Kidney (tissue), 22 donors: ENCODE results near the gene ARHGAP29. TPM values are rescaled to one million over a fixed set of nuclear protein-coding genes. Genes with fewer than 3 reads are reported as not detected.
A peak's percentile ranks its signal among the peaks of the same experiment; 100 is the strongest.

Experiments
- DNase-seq, 5 donors: peaks; one replicate each; pipeline ENCODE4 v3.0.0-alpha.2; 2013 to 2020
- FAIRE-seq: peaks from 2 replicates; lab custom pipeline; 2012; peaks lifted over from hg19 to GRCh38; lab: Jason Lieb, UNC
- H3K27ac ChIP-seq, 2 donors: one replicate each; pipeline ENCODE4 v1.7.0; 2013; ENCODE audit warnings: low read depth in 2 of 2, low read length in 2 of 2, inconsistent platforms in 1 of 2
- H3K27me3 ChIP-seq: one replicate; pipeline ENCODE4 v1.7.1; 2013; ENCODE audit warnings: low read length, inconsistent platforms; ENCODE audit not compliant: control insufficient read depth, insufficient read depth
- H3K36me3 ChIP-seq, 3 donors: one replicate each; pipeline versions ENCODE4 v1.7.0 to v1.7.1; 2013; ENCODE audit warnings: low read length in 3 of 3, control low read depth in 1 of 3, inconsistent platforms in 1 of 3; ENCODE audit not compliant: insufficient read depth in 3 of 3, control insufficient read depth in 2 of 3
- H3K4me1 ChIP-seq, 3 donors: one replicate each; pipeline versions ENCODE4 v1.7.0 to v1.7.1; 2013; ENCODE audit warnings: low read length in 3 of 3, inconsistent platforms in 1 of 3, low read depth in 1 of 3; ENCODE audit not compliant: control insufficient read depth in 2 of 3, insufficient read depth in 2 of 3
- H3K4me3 ChIP-seq, 3 donors: one replicate each; pipeline versions ENCODE4 v1.7.0 to v1.8.1; 2013; ENCODE audit warnings: low read length in 3 of 3, control low read depth in 1 of 3, inconsistent platforms in 1 of 3
- H3K9ac ChIP-seq, 3 donors: one replicate each; pipeline versions ENCODE4 v1.7.0 to v1.7.1; 2013; ENCODE audit warnings: low read length in 3 of 3, control low read depth in 1 of 3, inconsistent platforms in 1 of 3
- H3K9me3 ChIP-seq, 3 donors: one replicate each; pipeline versions ENCODE4 v1.7.0 to v1.7.1; 2013; ENCODE audit warnings: low read length in 3 of 3, control low read depth in 1 of 3, inconsistent platforms in 1 of 3; ENCODE audit not compliant: control insufficient read depth in 2 of 3, insufficient read depth in 1 of 3
- CTCF ChIP-seq: IDR thresholded peaks from 3 replicates; pipeline ENCODE4 v1.5.1; 2012; ENCODE audit warnings: mild to moderate bottlenecking, moderate library complexity, borderline replicate concordance; ENCODE audit not compliant: insufficient read depth; ENCODE audit errors: extremely low read depth
- intact Hi-C: fragments of 100-400 bp; cut with DNase I; formaldehyde crosslinking; loops from one replicate; pipeline ENCODE4 v1.11.1; 2022
- long read RNA-seq, 10 donors: library from polyadenylated mRNA in 1 of 10; unstranded in 1 of 10; transcript quantifications; one replicate each; pipeline ENCODE4 v2.0.0 and lab custom pipeline, GENCODE V29; 2021 to 2026
- polyA plus RNA-seq: library from polyadenylated mRNA; stranded (reverse); fragments of 350-450 nt; fragmentation: Illumina TruSeq; extraction: RNeasy Lipid Tissue Mini Kit (QIAGEN cat#74804); gene quantifications from one replicate; pipeline ENCODE4 v1.2.3, GENCODE V29; 2014; ENCODE audit warnings: low read depth, low replicate concordance; ENCODE audit not compliant: insufficient read depth
- total RNA-seq: library from RNA; stranded (reverse); fragmentation: NEBNext Ultra II Directional; extraction: Animal tissue kit (Norgen Biotek cat#: 25700); gene quantifications from one replicate; pipeline ENCODE4 v1.2.1, GENCODE V29; 2021
- donor health status: control.
- donor health status: control.
- donor health status: control.
- donor health status: control.
- donor health status: control.
- donor health status: DM: yes; HTN: yes; CAD: no.
- donor health status: Normal renal cell carcinoma (clear cell type).

Gene ARHGAP29
- 145 TPM for total RNA-seq
- 15.9 TPM for polyA plus RNA-seq
- long read RNA-seq, donor 1, full-length matches to known transcripts: 6 of 6 reads
- long read RNA-seq, donor 1, partial matches to known transcripts: 0 of 6 reads
- long read RNA-seq, donor 1, other reads (novel, unspliced or antisense): 0 of 6 reads
- long read RNA-seq, donor 2, full-length matches to known transcripts: 8 of 8 reads
- long read RNA-seq, donor 2, partial matches to known transcripts: 0 of 8 reads
- long read RNA-seq, donor 2, other reads (novel, unspliced or antisense): 0 of 8 reads
- long read RNA-seq, donor 3, full-length matches to known transcripts: 5 of 10 reads
- long read RNA-seq, donor 3, partial matches to known transcripts: 5 of 10 reads
- long read RNA-seq, donor 3, other reads (novel, unspliced or antisense): 0 of 10 reads
- long read RNA-seq, donor 4, full-length matches to known transcripts: 2 of 2 reads
- long read RNA-seq, donor 4, partial matches to known transcripts: 0 of 2 reads
- long read RNA-seq, donor 4, other reads (novel, unspliced or antisense): 0 of 2 reads
- long read RNA-seq, donor 5: 0 reads
- long read RNA-seq, donor 6, full-length matches to known transcripts: 3 of 3 reads
- long read RNA-seq, donor 6, partial matches to known transcripts: 0 of 3 reads
- long read RNA-seq, donor 6, other reads (novel, unspliced or antisense): 0 of 3 reads
- long read RNA-seq, donor 7, full-length matches to known transcripts: 18 of 160 reads
- long read RNA-seq, donor 7, partial matches to known transcripts: 102 of 160 reads
- long read RNA-seq, donor 7, other reads (novel, unspliced or antisense): 40 of 160 reads
- long read RNA-seq, donor 8, partial matches to known transcripts: 0 of 2 reads
- long read RNA-seq, donor 8, other reads (novel, unspliced or antisense): 0 of 2 reads
- long read RNA-seq, donor 9, partial matches to known transcripts: 0 of 2 reads
- long read RNA-seq, donor 9, other reads (novel, unspliced or antisense): 0 of 2 reads
- long read RNA-seq, donor 10, partial matches to known transcripts: 0 of 4 reads
- long read RNA-seq, donor 10, other reads (novel, unspliced or antisense): 0 of 4 reads

- FAIRE-seq (no peak), DNase-seq (peak; percentile 91 to 96 (median 93))
- Histone ChIP-seq H3K27ac (peak within 1 kb of the TSS; percentile 91 to 96), H3K9me3 (no peaks in the 10 kb centered on the region), H3K9ac (peak within 1 kb of the TSS; percentile 85 to 94 (median 87)), H3K36me3 (no peaks in the 10 kb centered on the region), H3K4me1 (peaks cover 0 to 2% (median 0%) of the 10 kb centered on the region in 3 donors), H3K27me3 (peaks cover 5% of the 10 kb centered on the region), H3K4me3 (peak within 1 kb of the TSS; percentile 77 to 98 (median 90))
- intact Hi-C loops: no loop called here
- TF ChIP-seq CTCF: no peak
Observed at GRCh38 chr1:94237291-94238226, at the start of gene ARHGAP29. ARHGAP29 (minus strand) TSS chr1:94237584; CDS start chr1:94231611, 5,973 bp downstream.

GRCh38 chr1:94286864-94287437 is 49.6 kb upstream of the ARHGAP29 start:
- FAIRE-seq (no peak), DNase-seq (no peak)
- intact Hi-C loops: no loop called here
- TF ChIP-seq CTCF: no peak
- H3K9me3 ChIP-seq: no peaks in the 10 kb centered on the region
- H3K4me1 ChIP-seq: peaks cover 0 to 3% (median 0%) of the 10 kb centered on the region in 3 donors
- H3K27me3 ChIP-seq: no peaks in the 10 kb centered on the region
- no peak overlapping the region for H3K9ac ChIP-seq
- H3K36me3 ChIP-seq: no peaks in the 10 kb centered on the region
- no peak overlapping the region for H3K4me3 ChIP-seq
- no peak overlapping the region for H3K27ac ChIP-seq
